Measurements from ENCODE around the gene MYORG. TPM values are rescaled to one million over a fixed set of nuclear protein-coding genes. Genes with fewer than 3 reads are reported as not detected.

Gene MYORG
- total RNA-seq, 6 donors from 2014 or later: 2.1 to 11.6 (median 7.4) TPM

DNA sequence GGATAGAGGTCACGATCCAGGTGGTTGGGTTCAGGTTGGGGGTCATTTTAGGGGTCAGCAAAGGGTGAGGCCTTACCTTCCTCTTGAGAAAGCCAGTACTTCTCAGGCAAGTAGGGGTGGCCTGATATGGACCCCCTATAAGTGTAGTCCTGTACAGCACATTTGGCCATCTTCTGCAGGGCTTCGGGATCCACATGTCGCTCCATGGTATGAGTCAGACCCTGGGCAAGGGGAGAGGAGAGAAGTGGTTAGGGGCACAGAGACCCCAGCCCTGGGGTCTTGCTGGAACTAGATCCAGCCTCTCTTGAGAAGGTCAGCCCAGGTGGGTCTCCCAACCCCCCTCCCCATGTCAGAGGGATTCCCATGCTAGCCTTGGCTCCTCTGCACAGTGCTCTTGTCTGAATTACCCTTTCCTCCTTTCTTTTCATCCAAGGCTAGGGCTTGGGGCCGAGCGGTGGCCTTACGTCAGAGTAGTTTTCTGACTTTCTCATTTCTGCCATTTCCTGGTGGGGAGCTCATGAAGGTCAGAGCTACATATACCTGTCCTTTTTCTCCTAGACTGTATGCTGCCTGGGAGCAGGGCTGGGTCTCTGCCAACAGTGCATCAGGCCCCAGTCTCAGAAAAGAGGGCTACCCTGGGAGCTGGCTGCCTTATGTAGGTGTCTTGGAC is 9.0 kb upstream of the MYORG start:
- no peaks in the 10 kb centered on the region for H3K36me3 ChIP-seq
- 84 to 91% methylated on average over 4 to 6 of the region's 6 CpGs for WGBS, 2 donors
- H3K27ac ChIP-seq: no peak overlapping the region
- H3K9me3 ChIP-seq: no peaks in the 10 kb centered on the region
- ATAC-seq (ENCODE audit: low FRiP score in 2 of 2): no peak
- peaks cover 4 to 9% (median 7%) of the 10 kb centered on the region in 4 donors for H3K4me1 ChIP-seq
- no peaks in the 10 kb centered on the region for H3K27me3 ChIP-seq
- no peak for DNase-seq
- TF ChIP-seq EP300 (IDR thresholded peaks at IDR 0.05) (no peak), POLR2AphosphoS5 (IDR thresholded peaks at IDR 0.05) (no peak), POLR2A (IDR thresholded peaks at IDR 0.05) (no peak)
- TF ChIP-seq, protein P1, sequence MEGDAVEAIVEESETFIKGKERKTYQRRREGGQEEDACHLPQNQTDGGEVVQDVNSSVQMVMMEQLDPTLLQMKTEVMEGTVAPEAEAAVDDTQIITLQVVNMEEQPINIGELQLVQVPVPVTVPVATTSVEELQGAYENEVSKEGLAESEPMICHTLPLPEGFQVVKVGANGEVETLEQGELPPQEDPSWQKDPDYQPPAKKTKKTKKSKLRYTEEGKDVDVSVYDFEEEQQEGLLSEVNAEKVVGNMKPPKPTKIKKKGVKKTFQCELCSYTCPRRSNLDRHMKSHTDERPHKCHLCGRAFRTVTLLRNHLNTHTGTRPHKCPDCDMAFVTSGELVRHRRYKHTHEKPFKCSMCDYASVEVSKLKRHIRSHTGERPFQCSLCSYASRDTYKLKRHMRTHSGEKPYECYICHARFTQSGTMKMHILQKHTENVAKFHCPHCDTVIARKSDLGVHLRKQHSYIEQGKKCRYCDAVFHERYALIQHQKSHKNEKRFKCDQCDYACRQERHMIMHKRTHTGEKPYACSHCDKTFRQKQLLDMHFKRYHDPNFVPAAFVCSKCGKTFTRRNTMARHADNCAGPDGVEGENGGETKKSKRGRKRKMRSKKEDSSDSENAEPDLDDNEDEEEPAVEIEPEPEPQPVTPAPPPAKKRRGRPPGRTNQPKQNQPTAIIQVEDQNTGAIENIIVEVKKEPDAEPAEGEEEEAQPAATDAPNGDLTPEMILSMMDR (IDR thresholded peaks at IDR 0.05): no peak
- no peak overlapping the region for H3K4me3 ChIP-seq

DNA sequence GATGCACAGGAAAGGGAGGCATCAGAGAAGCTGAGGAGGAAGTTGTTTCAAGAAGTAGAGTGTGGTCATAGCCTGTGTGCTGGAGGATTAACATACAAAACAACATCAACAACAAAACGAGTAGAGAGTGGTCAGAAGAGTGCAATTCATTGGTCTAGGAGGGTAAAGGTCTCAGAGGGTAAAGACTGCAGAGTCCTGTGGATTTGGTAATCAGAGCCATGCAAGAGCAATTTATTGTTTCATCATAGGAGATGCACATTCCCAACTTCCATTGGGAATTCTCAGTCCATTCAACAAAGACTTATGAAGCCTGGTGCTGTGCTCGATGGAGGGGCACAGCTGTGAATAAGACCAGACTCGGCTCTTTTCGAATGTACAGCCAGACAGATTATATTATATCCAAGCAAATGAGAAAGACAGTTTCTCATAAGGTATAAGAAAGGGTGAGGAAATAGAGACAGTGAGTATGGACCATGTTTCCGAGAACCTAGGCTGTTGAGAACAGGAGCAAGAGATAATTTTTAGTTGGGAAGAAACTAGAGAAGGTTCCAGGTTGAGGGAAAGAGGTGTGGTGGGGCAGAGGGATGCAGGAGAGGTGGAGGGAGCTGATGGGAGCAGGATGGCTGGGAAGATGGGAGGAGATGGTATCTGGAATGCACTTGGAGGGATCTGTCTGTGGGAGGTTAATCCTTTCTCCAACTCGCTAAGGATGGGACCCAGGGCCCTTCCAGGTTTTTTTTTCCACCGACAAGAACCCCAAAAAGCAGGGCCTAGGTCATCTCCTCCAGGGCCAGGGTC is 7.9 kb upstream of the MYORG start:
- no peak for ATAC-seq (ENCODE audit: low FRiP score in 2 of 2)
- Histone ChIP-seq H3K4me3 (no peak overlapping the region), H3K4me1 (peaks cover 16 to 20% (median 18%) of the 10 kb centered on the region in 4 donors), H3K36me3 (no peaks in the 10 kb centered on the region), H3K27me3 (no peaks in the 10 kb centered on the region), H3K27ac (no peak overlapping the region), H3K9me3 (no peaks in the 10 kb centered on the region)
- TF ChIP-seq POLR2AphosphoS5 (IDR thresholded peaks at IDR 0.05) (no peak), POLR2A (IDR thresholded peaks at IDR 0.05) (no peak), EP300 (IDR thresholded peaks at IDR 0.05) (no peak)
- TF ChIP-seq, protein P1 (IDR thresholded peaks at IDR 0.05): no peak
- 80 to 86% methylated on average over 7 of the region's 7 CpGs for WGBS, 2 donors
- DNase-seq: no peak

DNA sequence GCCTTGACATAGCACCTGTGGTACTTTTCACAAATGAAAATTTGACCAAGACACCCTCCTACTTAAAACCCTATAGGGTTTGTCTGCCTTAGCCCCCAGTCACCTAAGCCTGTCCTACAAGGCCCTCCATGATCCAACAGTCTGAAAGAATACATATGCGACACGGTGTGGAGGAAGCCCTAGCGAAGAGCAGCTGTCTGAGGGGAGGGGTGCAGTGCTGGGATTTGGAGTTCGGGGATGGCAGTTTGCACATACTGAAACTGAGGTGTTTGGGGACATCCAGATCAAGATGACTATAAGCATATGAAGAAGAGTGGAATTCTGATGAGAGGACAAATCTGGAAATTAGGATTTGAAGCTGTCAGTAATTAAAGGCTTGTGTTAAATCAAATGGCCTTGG is 7.2 kb upstream of the MYORG start:
- H3K36me3 ChIP-seq: no peaks in the 10 kb centered on the region
- ATAC-seq (ENCODE audit: low FRiP score in 2 of 2) (no peak), DNase-seq (no peak)
- H3K4me1 ChIP-seq: peaks cover 18 to 26% (median 21%) of the 10 kb centered on the region in 4 donors
- H3K4me3 ChIP-seq: no peak overlapping the region
- H3K27ac ChIP-seq: no peak overlapping the region
- 79 to 88% methylated on average over 4 of the region's 4 CpGs for WGBS, 2 donors
- TF ChIP-seq, protein P1 (IDR thresholded peaks at IDR 0.05): no peak
- TF ChIP-seq POLR2AphosphoS5 (IDR thresholded peaks at IDR 0.05): no peak
- no peak for TF ChIP-seq POLR2A (IDR thresholded peaks at IDR 0.05)
- TF ChIP-seq EP300 (IDR thresholded peaks at IDR 0.05): no peak
- no peaks in the 10 kb centered on the region for H3K27me3 ChIP-seq
- no peaks in the 10 kb centered on the region for H3K9me3 ChIP-seq

DNA sequence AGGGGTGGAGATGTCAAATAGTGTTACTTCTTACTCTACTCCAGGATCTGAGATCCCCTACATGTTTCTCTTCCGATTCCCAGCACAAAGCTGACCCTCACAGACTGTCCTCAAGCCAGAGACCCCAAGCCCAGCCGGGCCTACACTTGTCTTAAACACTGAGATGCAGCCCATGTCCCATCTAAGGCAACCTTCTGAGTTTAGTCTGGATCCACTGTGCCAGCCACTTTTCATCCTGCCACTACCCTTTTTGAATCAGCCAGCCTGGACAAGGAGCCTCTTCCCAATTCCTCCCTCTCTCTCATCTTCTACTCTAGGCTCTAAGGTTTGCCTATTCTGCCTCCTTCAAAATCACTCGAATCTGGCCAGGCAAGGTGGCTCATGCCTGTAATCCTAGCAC is 6.2 kb upstream of the MYORG start:
- no peak overlapping the region for H3K27ac ChIP-seq
- ATAC-seq (ENCODE audit: low FRiP score in 2 of 2): no peak
- H3K4me1 ChIP-seq: peaks cover 18 to 26% (median 21%) of the 10 kb centered on the region in 4 donors
- no peaks in the 10 kb centered on the region for H3K9me3 ChIP-seq
- no peak for DNase-seq
- H3K36me3 ChIP-seq: no peaks in the 10 kb centered on the region
- TF ChIP-seq POLR2AphosphoS5 (IDR thresholded peaks at IDR 0.05): no peak
- TF ChIP-seq POLR2A (IDR thresholded peaks at IDR 0.05): no peak
- TF ChIP-seq, protein P1 (IDR thresholded peaks at IDR 0.05): no peak
- TF ChIP-seq EP300 (IDR thresholded peaks at IDR 0.05): no peak
- no peaks in the 10 kb centered on the region for H3K27me3 ChIP-seq
- WGBS, 2 donors: 84 to 91% methylated on average over 3 of the region's 3 CpGs
- no peak overlapping the region for H3K4me3 ChIP-seq
